MM.1S (cell line): ENCODE measurements around the gene ASMT.

Source experiments
- DNase-seq: peaks from one replicate; pipeline ENCODE4 v3.0.0-alpha.2; 2015
- H2AFZ ChIP-seq: fragments of 300-600 bp; sonication (generic); 2 replicates; pipeline ENCODE4 v1.6.0; 2016; ENCODE audit warnings: antibody characterized with exemption, low read length
- H3F3A ChIP-seq: fragments of 300-600 bp; sonication (generic); 2 replicates; pipeline ENCODE4 v1.6.1; 2016; ENCODE audit warnings: mild to moderate bottlenecking, antibody characterized with exemption, low read length, moderate library complexity, mixed read lengths; ENCODE audit not compliant: insufficient read depth
- H3K27ac ChIP-seq: fragments of 300-600 bp; sonication (generic); 2 replicates; pipeline ENCODE4 v1.5.1; 2016; ENCODE audit warnings: mild to moderate bottlenecking, low read length
- H3K27me3 ChIP-seq: fragments of 300-600 bp; sonication (generic); replicated peaks from 2 replicates; pipeline ENCODE4 v1.6.0; 2016; ENCODE audit warnings: low read length; ENCODE audit not compliant: insufficient read depth
- H3K36me3 ChIP-seq: fragments of 300-600 bp; sonication (generic); replicated peaks from 2 replicates; pipeline ENCODE4 v1.6.1; 2016; ENCODE audit warnings: mild to moderate bottlenecking, low read length, mixed read lengths; ENCODE audit not compliant: insufficient read depth
- H3K4me1 ChIP-seq: fragments of 300-600 bp; sonication (generic); 2 replicates; pipeline ENCODE4 v1.6.1; 2016; ENCODE audit warnings: low read length, mixed read lengths
- H3K4me2 ChIP-seq: fragments of 300-600 bp; sonication (generic); 2 replicates; pipeline ENCODE4 v1.6.0; 2016; ENCODE audit warnings: low read depth, low read length
- H3K4me3 ChIP-seq: fragments of 300-600 bp; sonication (generic); 2 replicates; pipeline ENCODE4 v1.5.1; 2016; ENCODE audit warnings: low read length, mixed read lengths
- H3K79me2 ChIP-seq: fragments of 300-600 bp; sonication (generic); 2 replicates; pipeline ENCODE4 v1.6.1; 2016; ENCODE audit warnings: mixed run types, low read length, mixed read lengths
- H3K9ac ChIP-seq: fragments of 300-600 bp; sonication (generic); 2 replicates; pipeline ENCODE4 v1.6.1; 2016; ENCODE audit warnings: low read length, mixed read lengths
- H3K9me2 ChIP-seq: fragments of 300-600 bp; sonication (generic); replicated peaks from 2 replicates; pipeline ENCODE4 v1.6.1; 2016; ENCODE audit warnings: mild to moderate bottlenecking, low read length, mixed read lengths; ENCODE audit not compliant: insufficient read depth
- H3K9me3 ChIP-seq: fragments of 300-600 bp; sonication (generic); replicated peaks from 2 replicates; pipeline ENCODE4 v1.6.1; 2016; ENCODE audit warnings: mild to moderate bottlenecking, low read length, mixed read lengths; ENCODE audit not compliant: insufficient read depth
- H4K20me1 ChIP-seq: fragments of 300-600 bp; sonication (generic); 2 replicates; pipeline ENCODE4 v1.6.1; 2016; ENCODE audit warnings: mild to moderate bottlenecking, low read length, moderate library complexity, mixed read lengths; ENCODE audit not compliant: insufficient read depth
- EZH2 ChIP-seq: fragments of 300-600 bp; sonication (generic); optimal IDR thresholded peaks from 2 replicates; pipeline ENCODE3; 2017; ENCODE audit warnings: low read depth, mild to moderate bottlenecking, antibody characterized with exemption, low read length, mixed read lengths
- EZH2phosphoT487 ChIP-seq: fragments of 300-600 bp; sonication (generic); IDR thresholded peaks from 2 replicates; pipeline ENCODE4 v1.6.1; 2018; ENCODE audit warnings: antibody characterized with exemption, low read length
- TF ChIP-seq, protein P1 (sequence below): fragments of 300-600 bp; sonication (generic); IDR thresholded peaks from 2 replicates; pipeline ENCODE4 v1.5.1; 2016; ENCODE audit warnings: antibody characterized with exemption, low read length, mixed read lengths

Gene ASMT

GRCh38 chrX:1629244-1629643 is 14.4 kb downstream of the ASMT start:
- H4K20me1 ChIP-seq, result no peaks in the 10 kb centered on the region
- no peaks in the 10 kb centered on the region for H3K27me3 ChIP-seq
- no peaks in the 10 kb centered on the region for H3K9me3 ChIP-seq
- H3K9ac ChIP-seq, result no peak overlapping the region
- H3K4me2 ChIP-seq, result no peak overlapping the region
- no peak for DNase-seq
- no peaks in the 10 kb centered on the region for H3K4me1 ChIP-seq
- H3K79me2 ChIP-seq, result no peaks in the 10 kb centered on the region
- H3K36me3 ChIP-seq, result no peaks in the 10 kb centered on the region
- no peak overlapping the region for H3K27ac ChIP-seq
- H3K4me3 ChIP-seq, result no peak overlapping the region
- H2AFZ ChIP-seq, result no peak overlapping the region
- TF ChIP-seq EZH2phosphoT487, result no peak
- TF ChIP-seq, protein P1, sequence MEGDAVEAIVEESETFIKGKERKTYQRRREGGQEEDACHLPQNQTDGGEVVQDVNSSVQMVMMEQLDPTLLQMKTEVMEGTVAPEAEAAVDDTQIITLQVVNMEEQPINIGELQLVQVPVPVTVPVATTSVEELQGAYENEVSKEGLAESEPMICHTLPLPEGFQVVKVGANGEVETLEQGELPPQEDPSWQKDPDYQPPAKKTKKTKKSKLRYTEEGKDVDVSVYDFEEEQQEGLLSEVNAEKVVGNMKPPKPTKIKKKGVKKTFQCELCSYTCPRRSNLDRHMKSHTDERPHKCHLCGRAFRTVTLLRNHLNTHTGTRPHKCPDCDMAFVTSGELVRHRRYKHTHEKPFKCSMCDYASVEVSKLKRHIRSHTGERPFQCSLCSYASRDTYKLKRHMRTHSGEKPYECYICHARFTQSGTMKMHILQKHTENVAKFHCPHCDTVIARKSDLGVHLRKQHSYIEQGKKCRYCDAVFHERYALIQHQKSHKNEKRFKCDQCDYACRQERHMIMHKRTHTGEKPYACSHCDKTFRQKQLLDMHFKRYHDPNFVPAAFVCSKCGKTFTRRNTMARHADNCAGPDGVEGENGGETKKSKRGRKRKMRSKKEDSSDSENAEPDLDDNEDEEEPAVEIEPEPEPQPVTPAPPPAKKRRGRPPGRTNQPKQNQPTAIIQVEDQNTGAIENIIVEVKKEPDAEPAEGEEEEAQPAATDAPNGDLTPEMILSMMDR, result no peak
- no peak for TF ChIP-seq EZH2
- H3F3A ChIP-seq, result no peaks in the 10 kb centered on the region
- H3K9me2 ChIP-seq, result no peaks in the 10 kb centered on the region

DNA sequence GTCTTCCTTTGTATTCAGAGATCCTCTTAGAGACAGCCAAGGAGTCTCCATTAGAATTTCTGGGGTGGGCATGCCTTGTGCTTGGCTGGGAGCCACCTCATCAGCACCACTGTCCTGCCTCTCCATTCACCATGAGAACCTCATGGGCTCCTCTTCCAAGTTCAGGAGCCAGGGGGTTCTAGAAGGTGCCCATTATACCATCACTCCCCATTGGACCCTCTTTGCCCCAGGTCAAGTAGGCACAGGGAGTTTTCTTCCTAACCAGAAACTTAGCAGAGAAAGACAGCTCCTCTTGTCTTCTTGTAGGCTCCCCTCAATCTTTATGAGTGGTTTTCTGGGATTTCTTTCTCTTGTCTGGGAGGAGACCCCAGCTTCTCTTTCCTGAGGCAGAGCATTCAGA is 31.1 kb downstream of the ASMT start:
- Histone ChIP-seq H3K79me2 (no peaks in the 10 kb centered on the region), H3K4me1 (no peaks in the 10 kb centered on the region), H3K27me3 (no peaks in the 10 kb centered on the region), H3K4me2 (no peak overlapping the region), H3K36me3 (no peaks in the 10 kb centered on the region), H3K9me3 (no peaks in the 10 kb centered on the region), H4K20me1 (no peaks in the 10 kb centered on the region), H3K9ac (no peak overlapping the region), H2AFZ (no peak overlapping the region), H3K9me2 (no peaks in the 10 kb centered on the region), H3K4me3 (no peak overlapping the region), H3K27ac (no peak overlapping the region), H3F3A (no peaks in the 10 kb centered on the region)
- TF ChIP-seq EZH2, result no peak
- TF ChIP-seq, protein P1, result no peak
- TF ChIP-seq EZH2phosphoT487, result no peak
- no peak for DNase-seq

- TF ChIP-seq EZH2phosphoT487 (no peak), EZH2 (no peak)
- TF ChIP-seq, protein P1, result no peak
- no peak overlapping the region for H3K4me2 ChIP-seq
- H3K4me3 ChIP-seq, result no peak overlapping the region
Measured at GRCh38 chrX:1649621-1650020, 34.8 kb downstream of the ASMT start.

More at GRCh38 chrX:1649621-1650020, 34.8 kb downstream of the ASMT start:
- no peak overlapping the region for H3K27ac ChIP-seq
- no peak overlapping the region for H3K9ac ChIP-seq
- H3K27me3 ChIP-seq, result no peaks in the 10 kb centered on the region
- H3K79me2 ChIP-seq, result no peaks in the 10 kb centered on the region
- no peaks in the 10 kb centered on the region for H4K20me1 ChIP-seq
- H3K9me3 ChIP-seq, result no peaks in the 10 kb centered on the region
- no peaks in the 10 kb centered on the region for H3K4me1 ChIP-seq
- no peaks in the 10 kb centered on the region for H3K9me2 ChIP-seq
- no peak for DNase-seq
- no peak overlapping the region for H2AFZ ChIP-seq
- no peaks in the 10 kb centered on the region for H3K36me3 ChIP-seq
- no peaks in the 10 kb centered on the region for H3F3A ChIP-seq
